GM19372 (cell line): ENCODE measurements around the gene SHC1.

Source experiments
- ATAC-seq: cut with Tn5 transposase; IDR thresholded peaks from one replicate; pipeline ENCODE4 v1.9.1; 2021; ENCODE audit warnings: mild to moderate bottlenecking, low read depth, moderate library complexity; ENCODE audit not compliant: unreplicated experiment

The SHC1 gene

DNA sequence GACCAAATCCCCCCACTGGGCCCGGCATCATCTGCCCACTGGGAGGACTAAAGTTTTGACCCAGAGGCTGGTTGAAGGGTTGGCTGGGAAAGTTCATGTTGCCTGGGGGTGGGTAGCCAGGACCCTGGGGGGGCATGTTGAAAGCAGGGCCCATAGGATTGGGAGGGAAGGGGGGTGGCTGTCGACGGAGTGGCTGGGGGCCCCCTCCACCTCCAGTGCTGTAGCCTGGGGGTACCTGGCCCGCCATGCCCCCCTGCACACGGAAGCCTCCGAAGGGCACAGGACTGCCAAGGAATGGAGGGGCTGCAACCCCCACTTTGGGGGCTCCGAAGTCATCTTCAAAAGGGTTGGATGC, 11.1 kb downstream of the SHC1 start:
- ATAC-seq: no peak

DNA sequence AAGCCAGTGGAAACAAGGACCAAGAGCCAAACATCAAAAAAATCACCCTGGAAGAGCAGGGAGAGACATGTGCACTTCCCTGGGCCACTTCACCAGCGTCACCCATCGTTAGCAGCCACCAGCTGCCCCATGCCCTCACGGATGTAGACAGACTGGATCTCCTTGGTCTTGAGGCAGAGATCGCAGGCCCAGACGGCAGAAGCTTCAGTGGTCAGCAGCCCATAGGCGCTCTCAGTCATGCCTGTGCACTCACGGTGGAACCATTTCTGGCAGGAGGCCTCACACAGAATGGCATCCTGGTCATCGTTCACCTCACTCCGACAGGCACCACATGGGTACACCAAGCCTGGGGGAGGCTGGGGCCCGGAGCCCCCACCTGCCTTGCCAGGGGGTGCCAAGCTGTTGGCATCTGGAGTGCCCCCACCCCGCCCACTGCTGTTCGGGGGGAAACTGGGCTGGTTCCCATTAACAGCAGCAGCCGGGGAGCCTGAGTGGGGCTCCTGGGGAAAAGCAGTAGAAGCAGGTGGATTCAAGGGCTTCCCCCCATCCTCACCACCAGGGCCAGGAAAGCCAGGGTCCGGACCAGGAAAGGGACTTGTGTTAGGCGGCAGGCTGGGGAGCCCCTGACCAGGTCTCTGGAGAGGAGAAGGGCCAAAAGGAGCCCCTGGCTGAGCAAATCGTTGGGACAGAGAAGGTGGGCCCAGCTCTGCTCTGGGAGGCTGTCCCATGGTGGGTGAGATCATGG, 11.7 kb downstream of the SHC1 start:
- no peak for ATAC-seq

DNA sequence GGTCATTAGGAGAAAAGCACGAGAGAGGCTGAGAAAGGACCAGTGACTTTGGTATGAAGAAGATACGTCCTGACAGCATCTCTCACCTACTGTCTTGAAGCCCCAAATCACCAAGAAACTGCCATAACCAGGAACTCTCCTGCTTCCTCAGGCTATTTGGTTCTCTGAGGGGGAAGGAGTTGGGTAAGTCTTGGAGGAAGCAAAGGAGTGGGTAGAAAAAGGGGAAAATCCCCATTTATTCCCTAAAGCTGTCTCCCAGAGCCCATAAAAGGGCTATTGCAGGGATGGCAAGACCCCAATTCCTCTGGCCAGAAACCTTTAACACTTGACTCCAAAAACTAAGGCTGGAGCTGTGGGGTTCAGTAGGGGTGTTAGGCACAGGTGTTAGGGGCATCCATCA, 12.5 kb downstream of the SHC1 start:
- no peak for ATAC-seq

- ATAC-seq: no peak
Measured at GRCh38 chr1:154957091-154957657, 13.4 kb downstream of the SHC1 start.

DNA sequence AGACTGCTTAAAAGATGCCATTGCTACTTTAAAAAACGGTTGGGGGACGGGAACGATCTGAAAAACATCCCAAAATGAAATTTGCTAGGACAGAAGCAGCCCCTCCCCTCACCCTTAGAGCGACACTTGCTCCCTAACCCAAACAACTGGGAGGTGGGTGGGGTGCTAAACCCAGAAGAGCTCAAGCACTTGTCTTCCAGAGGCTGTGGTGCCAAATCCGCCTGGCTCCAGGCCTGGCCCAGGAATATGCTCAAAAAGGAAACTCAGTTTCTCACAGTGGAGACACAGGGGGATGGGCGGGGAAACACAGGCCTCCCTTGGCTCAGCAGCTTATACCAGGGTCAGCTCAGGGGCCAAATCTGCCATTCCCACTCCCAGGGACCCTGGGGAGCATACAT, 14.0 kb downstream of the SHC1 start:
- no peak for ATAC-seq

GRCh38 chr1:154955718-154956543, 14.6 kb downstream of the SHC1 start, which contains the start of gene PBXIP1:
TSS of gene PBXIP1 (minus strand) at chr1:154956099. CDS start at chr1:154953721, 2,378 bp downstream.
- ATAC-seq: no peak

DNA sequence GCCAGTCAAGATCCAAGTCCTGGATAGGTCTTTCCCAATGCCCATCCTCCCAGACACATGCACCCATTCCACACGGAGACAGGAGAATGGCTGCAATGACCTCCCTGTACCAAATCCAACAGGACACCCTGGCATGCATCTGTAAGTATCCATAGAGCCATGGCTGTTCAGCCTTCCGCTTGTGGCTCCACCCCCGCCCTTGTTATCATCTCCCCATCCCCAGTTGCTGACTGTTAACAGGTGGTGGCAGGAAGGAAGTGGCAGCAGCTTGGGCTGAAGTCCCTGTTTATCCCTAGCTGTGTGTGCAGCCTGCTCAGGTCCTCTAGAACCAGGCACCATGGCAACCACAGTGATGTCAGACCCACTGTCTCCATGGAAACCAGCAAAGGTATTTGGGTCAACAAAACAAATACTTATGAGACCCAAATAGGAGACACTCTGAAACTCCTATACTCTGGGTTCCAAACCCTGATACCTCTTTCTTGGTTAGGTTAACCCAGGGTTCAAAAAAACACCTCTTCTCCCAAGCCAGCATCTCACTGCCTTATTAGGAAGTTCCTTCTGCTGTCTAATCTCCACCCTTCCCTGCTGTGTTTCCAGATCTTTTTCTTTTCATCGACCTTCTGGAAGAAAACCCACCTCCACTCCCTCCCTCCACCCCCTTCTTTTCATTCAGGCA, 15.4 kb downstream of the SHC1 start:
- ATAC-seq: no peak

DNA sequence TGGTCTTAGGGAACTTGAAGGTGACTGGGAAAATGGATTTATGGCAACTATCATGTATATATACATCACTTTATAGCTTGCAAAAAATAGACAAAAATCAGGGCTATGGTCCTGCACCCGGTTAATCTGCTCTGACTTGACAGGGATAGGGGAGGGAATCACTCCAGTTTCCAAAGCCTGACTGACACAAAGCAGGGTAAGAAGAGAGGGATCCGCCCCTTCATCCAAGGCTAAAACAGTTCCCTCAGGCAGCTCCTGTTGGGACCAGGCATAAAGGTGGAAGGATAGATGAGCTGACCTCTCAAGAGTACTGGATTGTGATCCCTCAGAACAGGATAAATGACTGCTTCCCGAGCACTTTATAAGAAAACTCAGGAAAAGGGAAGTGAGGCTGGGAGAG, 16.0 kb downstream of the SHC1 start:
- ATAC-seq: no peak

DNA sequence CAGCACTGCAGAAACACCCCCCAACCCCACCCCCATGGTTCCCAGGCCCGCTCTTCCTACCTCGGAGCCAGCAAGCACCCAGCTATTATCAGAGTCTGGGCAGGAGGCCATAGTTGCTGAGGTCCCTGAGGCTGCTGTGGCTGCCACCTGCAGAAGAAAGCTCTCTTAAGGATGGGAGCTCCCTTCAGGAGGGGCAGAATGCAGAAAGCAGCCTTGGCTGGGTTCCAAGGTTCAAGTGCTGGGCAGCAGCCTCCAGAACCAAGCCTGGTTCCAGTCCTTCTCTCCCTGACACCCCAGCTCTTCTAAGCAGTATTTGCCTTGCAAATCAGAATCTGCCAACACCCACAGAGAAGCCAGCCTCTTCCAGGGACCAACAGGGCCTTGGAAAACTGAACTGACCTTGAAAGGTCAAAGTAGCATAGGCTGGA, 16.9 kb downstream of the SHC1 start:
- no peak for ATAC-seq

- ATAC-seq: no peak
Measured at GRCh38 chr1:154952664-154953063, 17.9 kb downstream of the SHC1 start.

- ATAC-seq: no peak
Measured at GRCh38 chr1:154951901-154952657, 18.5 kb downstream of the SHC1 start.

GRCh38 chr1:154948079-154948478, 22.5 kb downstream of the SHC1 start:
- ATAC-seq: no peak

- no peak for ATAC-seq
Measured at GRCh38 chr1:154945962-154946850, 24.3 kb downstream of the SHC1 start.

DNA sequence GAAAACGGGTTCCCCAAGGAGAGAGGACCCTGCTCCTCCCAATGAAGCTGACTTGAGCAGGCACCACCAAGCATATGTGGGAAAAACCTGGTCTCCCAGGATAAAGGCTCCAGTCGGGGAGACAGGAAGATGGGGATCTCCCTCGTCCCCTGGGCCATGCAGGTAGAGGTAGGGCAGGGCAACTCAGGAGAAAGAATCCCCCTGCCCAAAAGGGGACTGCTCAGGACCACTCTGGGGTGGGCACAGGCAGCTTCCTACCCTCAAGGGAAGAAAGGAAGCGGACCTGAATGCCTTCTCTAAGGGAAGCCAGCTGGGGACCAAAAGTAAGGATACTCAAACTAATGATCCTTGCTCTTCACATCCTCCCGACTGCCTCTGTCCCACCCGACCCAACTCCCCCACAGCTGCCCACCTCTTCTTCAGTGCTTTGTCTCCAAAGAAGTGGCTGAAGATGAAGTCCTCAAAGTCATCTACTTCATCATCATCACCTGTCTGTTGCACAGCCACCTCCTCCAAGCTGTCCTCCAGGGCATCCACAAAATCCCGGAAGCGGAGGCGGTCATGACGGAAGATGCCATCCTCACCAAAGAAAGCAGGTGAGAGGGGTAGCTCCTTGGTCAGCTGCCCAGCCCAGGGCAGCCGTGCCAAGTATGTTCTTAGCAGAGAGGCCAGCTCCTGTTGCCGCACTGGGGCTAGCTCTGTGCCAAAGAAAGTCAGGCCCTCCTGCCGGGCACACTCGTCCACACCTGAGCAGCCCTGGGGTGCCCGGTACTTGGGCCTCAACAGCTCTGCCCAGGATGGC, 25.2 kb downstream of the SHC1 start:
- no peak for ATAC-seq

DNA sequence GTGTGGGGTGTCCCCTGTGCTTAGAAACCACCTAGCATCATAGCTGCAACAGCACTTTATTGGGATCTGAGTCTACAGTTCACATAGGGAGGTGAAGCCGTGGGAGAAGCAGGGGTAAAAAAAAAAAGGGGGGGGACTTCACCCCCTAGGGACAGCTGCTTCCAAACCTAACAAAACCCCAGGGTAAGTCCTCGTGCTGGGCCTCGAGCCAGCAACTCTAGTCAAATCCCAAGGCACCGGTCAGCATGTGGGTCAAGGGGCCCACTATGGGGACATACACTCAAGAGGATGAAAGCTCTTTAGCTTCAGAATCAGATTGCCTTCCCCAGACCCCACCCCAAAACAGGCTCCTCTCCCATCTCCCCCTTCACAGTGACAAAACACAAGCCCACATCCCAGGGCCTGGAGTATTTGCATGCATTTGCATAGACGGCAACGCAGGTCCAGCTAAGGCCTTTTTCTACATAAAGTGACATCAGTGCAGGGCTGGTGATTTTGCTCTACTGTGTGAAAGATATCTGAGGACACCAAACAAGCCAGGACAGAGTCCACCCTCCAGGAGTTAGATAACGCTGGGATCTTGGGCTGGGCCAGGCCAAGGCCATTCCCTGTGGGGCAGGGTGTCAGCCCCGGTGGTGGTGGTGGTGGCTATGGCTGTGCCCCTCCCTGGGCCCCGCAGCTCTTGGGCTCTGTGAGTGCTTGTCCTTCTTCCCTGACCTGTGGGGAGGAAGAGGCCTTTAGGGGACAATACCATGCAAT, 26.0 kb downstream of the SHC1 start:
- ATAC-seq: no peak

DNA sequence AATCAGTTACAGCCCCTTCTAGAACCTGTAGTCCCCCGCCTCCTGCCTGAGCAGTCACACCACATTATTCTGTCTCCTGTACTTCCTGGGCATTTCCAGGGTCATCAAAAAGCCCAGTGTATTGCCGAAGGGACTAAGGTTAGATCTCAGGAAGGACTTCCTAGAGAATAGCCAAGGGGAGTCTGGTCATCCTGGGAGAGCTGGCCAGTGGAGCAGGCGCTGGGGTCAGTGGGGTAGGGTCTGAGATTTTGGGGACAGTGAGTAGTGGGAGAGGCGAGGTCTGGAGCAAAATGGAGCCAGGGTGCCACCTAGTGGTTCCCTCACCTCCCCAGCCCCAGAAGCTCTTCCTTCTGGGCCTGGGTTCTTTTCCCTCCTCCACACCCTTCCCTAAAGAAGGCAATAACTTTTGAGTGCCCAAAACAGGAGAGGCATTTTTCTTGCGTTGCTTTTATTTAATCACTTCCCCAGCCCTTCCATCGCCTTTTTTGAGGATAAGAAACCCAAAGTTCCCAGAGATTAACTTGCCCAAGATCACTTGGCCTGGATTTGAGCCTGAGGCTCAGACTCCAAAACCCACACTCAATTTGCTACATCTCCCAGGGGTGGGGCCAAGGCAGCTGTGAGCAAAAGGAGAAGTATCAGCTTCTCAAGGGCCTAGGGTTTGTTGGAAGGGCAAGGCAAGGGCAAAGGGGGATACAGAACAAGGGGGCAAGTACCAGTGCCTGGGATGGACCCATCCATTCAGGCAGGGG, 26.7 kb downstream of the SHC1 start:
- ATAC-seq: no peak
